GM10847 (cell line): ENCODE measurements around the gene MACROD1.

ENCODE experiments used
- POLR2A ChIP-seq: IDR thresholded peaks from 2 replicates; pipeline ENCODE4 v1.6.1; 2011; ENCODE audit not compliant: insufficient read length; ENCODE audit errors: extremely low read depth

MACROD1 gene

GRCh38 chr11:64088162-64089026, 77.5 kb downstream of the MACROD1 start:
- no peak for TF ChIP-seq POLR2A

GRCh38 chr11:64086258-64087123, 79.4 kb downstream of the MACROD1 start:
- no peak for TF ChIP-seq POLR2A

GRCh38 chr11:64085906-64086257, 80.0 kb downstream of the MACROD1 start:
- TF ChIP-seq POLR2A, result no peak

GRCh38 chr11:64084951-64085710, 80.8 kb downstream of the MACROD1 start:
- TF ChIP-seq POLR2A, result no peak

- no peak for TF ChIP-seq POLR2A
These were observed 81.6 kb downstream of the MACROD1 start for GRCh38 chr11:64084146-64084950.

GRCh38 chr11:64083398-64084080, 82.4 kb downstream of the MACROD1 start:
- TF ChIP-seq POLR2A, result no peak

GRCh38 chr11:64081745-64082442, 84.0 kb downstream of the MACROD1 start:
- TF ChIP-seq POLR2A, result no peak

- no peak for TF ChIP-seq POLR2A
These were observed 85.5 kb downstream of the MACROD1 start for GRCh38 chr11:64080390-64080789.

DNA sequence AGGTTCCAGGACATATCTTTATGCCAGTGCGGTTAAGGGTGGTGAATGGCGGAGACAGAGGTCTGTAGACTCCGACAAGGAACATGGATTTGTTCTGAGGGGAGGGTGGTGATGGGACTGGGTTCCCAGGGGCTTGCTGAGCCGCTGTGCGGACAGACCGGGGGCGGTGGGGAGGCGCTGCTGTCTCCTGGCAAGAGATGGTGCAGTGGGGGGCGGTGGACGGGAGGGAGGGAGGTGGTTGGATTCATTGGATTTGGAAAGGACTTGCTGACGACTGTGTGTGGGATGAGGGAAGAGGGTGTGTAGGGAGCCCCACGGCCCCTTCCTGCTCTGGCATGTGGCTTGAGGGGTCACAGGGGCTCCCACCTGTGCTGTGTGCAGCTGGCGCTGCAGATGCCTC, 87.0 kb downstream of the MACROD1 start:
- TF ChIP-seq POLR2A, result no peak

DNA sequence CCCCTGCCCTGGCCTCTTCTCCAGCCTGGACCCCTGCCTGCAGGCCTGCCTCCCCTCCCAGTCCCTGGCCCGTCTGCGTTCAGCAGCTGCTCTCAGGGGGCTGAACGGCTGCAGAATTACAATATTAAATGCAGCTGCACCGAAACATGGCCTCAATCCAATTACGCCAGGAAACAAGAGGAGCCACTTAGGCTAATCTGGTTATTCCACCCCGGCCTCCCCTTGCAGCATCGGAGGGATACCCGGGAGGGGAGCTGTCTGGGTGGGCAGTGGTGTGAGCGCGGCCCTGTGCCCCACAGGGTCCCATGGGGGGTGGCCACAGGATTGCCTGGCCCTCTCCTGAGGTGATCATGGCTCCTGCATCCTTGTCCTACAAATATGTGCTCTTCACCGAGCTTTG, 87.6 kb downstream of the MACROD1 start:
- TF ChIP-seq POLR2A, result no peak

GRCh38 chr11:64077607-64078006, 88.3 kb downstream of the MACROD1 start:
- TF ChIP-seq POLR2A, result no peak

GRCh38 chr11:64076758-64077157, 89.2 kb downstream of the MACROD1 start:
- no peak for TF ChIP-seq POLR2A

- TF ChIP-seq POLR2A, result no peak
These were observed 91.7 kb downstream of the MACROD1 start for GRCh38 chr11:64074239-64074638.

GRCh38 chr11:64073542-64073941, 92.4 kb downstream of the MACROD1 start:
- no peak for TF ChIP-seq POLR2A

DNA sequence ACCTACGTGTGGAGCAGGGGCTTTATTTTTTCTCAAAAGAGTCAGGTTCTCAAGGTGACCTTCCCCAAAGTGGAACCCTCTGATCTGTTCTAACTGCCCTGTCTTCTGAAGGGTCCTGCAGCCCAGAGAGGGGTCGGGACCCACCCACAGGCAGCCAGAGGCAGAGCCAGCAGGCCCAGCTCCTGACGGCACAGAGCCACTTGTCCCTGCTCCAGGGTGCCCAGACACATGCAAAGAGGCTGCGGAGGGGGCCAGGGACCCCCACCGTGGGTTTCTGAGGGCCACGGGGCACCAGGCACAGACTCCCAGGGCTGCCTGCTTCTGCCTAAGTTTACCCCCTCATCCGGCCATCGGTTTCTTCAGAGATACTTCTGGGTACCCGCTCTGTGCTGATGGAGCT, 93.0 kb downstream of the MACROD1 start:
- no peak for TF ChIP-seq POLR2A
